ENCODE data around the gene MED23.

MED23 gene

GRCh38 chr6:131597446-131597845, 30.6 kb downstream of the MED23 start:
- H3K4me1 ChIP-seq (ENCODE audit: insufficient read depth, low read length) = no peaks in the 10 kb centered on the region
- H3K9ac ChIP-seq (ENCODE audit: low read length) = no peak overlapping the region
- peaks cover 72% of the 10 kb centered on the region for H3K36me3 ChIP-seq (ENCODE audit: insufficient read depth, low read length)
- H3K27me3 ChIP-seq (ENCODE audit: control insufficient read depth in 1 of 2, insufficient read depth in 2 of 2, low read length in 2 of 2) = no peaks in the 10 kb centered on the region
- no peaks in the 10 kb centered on the region for H3K9me3 ChIP-seq (ENCODE audit: low read length)
- H3K27ac ChIP-seq (ENCODE audit: low read depth, low read length) = no peak overlapping the region
- H3K4me3 ChIP-seq (ENCODE audit: low read depth in 1 of 2, low read length in 2 of 2) = no peak overlapping the region

GRCh38 chr6:131594074-131594473, 34.0 kb downstream of the MED23 start:
- no peaks in the 10 kb centered on the region for H3K9me3 ChIP-seq (ENCODE audit: low read length)
- H3K4me1 ChIP-seq (ENCODE audit: insufficient read depth, low read length) = no peaks in the 10 kb centered on the region
- H3K36me3 ChIP-seq (ENCODE audit: insufficient read depth, low read length) = peaks cover 64% of the 10 kb centered on the region
- no peak overlapping the region for H3K9ac ChIP-seq (ENCODE audit: low read length)
- H3K4me3 ChIP-seq (ENCODE audit: low read depth in 1 of 2, low read length in 2 of 2) = no peak overlapping the region
- H3K27me3 ChIP-seq (ENCODE audit: control insufficient read depth in 1 of 2, insufficient read depth in 2 of 2, low read length in 2 of 2) = no peaks in the 10 kb centered on the region
- H3K27ac ChIP-seq (ENCODE audit: low read depth, low read length) = no peak overlapping the region

- Histone ChIP-seq H3K27ac (ENCODE audit: low read depth, low read length) (no peak overlapping the region), H3K4me3 (ENCODE audit: low read depth in 1 of 2, low read length in 2 of 2) (no peak overlapping the region), H3K36me3 (ENCODE audit: insufficient read depth, low read length) (peaks cover 58% of the 10 kb centered on the region), H3K4me1 (ENCODE audit: insufficient read depth, low read length) (no peaks in the 10 kb centered on the region), H3K27me3 (ENCODE audit: control insufficient read depth in 1 of 2, insufficient read depth in 2 of 2, low read length in 2 of 2) (no peaks in the 10 kb centered on the region), H3K9ac (ENCODE audit: low read length) (no peak overlapping the region), H3K9me3 (ENCODE audit: low read length) (no peaks in the 10 kb centered on the region)
Measured at GRCh38 chr6:131592935-131593334, 35.1 kb downstream of the MED23 start.

- H3K4me1 ChIP-seq (ENCODE audit: insufficient read depth, low read length) = no peaks in the 10 kb centered on the region
- H3K9ac ChIP-seq (ENCODE audit: low read length) = no peak overlapping the region
- H3K36me3 ChIP-seq (ENCODE audit: insufficient read depth, low read length) = peaks cover 45% of the 10 kb centered on the region
- H3K27me3 ChIP-seq (ENCODE audit: control insufficient read depth in 1 of 2, insufficient read depth in 2 of 2, low read length in 2 of 2) = no peaks in the 10 kb centered on the region
- no peak overlapping the region for H3K27ac ChIP-seq (ENCODE audit: low read depth, low read length)
- H3K9me3 ChIP-seq (ENCODE audit: low read length) = no peaks in the 10 kb centered on the region
- H3K4me3 ChIP-seq (ENCODE audit: low read depth in 1 of 2, low read length in 2 of 2) = no peak overlapping the region
Measured at GRCh38 chr6:131588643-131589042, 39.4 kb downstream of the MED23 start.

GRCh38 chr6:131587909-131588308, 40.1 kb downstream of the MED23 start:
- peaks cover 42% of the 10 kb centered on the region for H3K36me3 ChIP-seq (ENCODE audit: insufficient read depth, low read length)
- no peaks in the 10 kb centered on the region for H3K27me3 ChIP-seq (ENCODE audit: control insufficient read depth in 1 of 2, insufficient read depth in 2 of 2, low read length in 2 of 2)
- H3K9ac ChIP-seq (ENCODE audit: low read length) = no peak overlapping the region
- no peaks in the 10 kb centered on the region for H3K4me1 ChIP-seq (ENCODE audit: insufficient read depth, low read length)
- H3K9me3 ChIP-seq (ENCODE audit: low read length) = no peaks in the 10 kb centered on the region
- no peak overlapping the region for H3K4me3 ChIP-seq (ENCODE audit: low read depth in 1 of 2, low read length in 2 of 2)
- H3K27ac ChIP-seq (ENCODE audit: low read depth, low read length) = no peak overlapping the region

GRCh38 chr6:131586543-131586942, 41.5 kb downstream of the MED23 start:
- H3K27ac ChIP-seq (ENCODE audit: low read depth, low read length) = no peak overlapping the region
- no peak overlapping the region for H3K4me3 ChIP-seq (ENCODE audit: low read depth in 1 of 2, low read length in 2 of 2)
- peaks cover 39% of the 10 kb centered on the region for H3K36me3 ChIP-seq (ENCODE audit: insufficient read depth, low read length)
- H3K27me3 ChIP-seq (ENCODE audit: control insufficient read depth in 1 of 2, insufficient read depth in 2 of 2, low read length in 2 of 2) = no peaks in the 10 kb centered on the region
- no peak overlapping the region for H3K9ac ChIP-seq (ENCODE audit: low read length)
- H3K9me3 ChIP-seq (ENCODE audit: low read length) = no peaks in the 10 kb centered on the region
- H3K4me1 ChIP-seq (ENCODE audit: insufficient read depth, low read length) = no peaks in the 10 kb centered on the region

- Histone ChIP-seq H3K36me3 (ENCODE audit: insufficient read depth, low read length) (peaks cover 42% of the 10 kb centered on the region), H3K27me3 (ENCODE audit: control insufficient read depth in 1 of 2, insufficient read depth in 2 of 2, low read length in 2 of 2) (no peaks in the 10 kb centered on the region), H3K27ac (ENCODE audit: low read depth, low read length) (no peak overlapping the region), H3K9me3 (ENCODE audit: low read length) (no peaks in the 10 kb centered on the region), H3K4me1 (ENCODE audit: insufficient read depth, low read length) (no peaks in the 10 kb centered on the region), H3K9ac (ENCODE audit: low read length) (no peak overlapping the region), H3K4me3 (ENCODE audit: low read depth in 1 of 2, low read length in 2 of 2) (no peak overlapping the region)
Measured at GRCh38 chr6:131581523-131581922, 46.5 kb downstream of the MED23 start.

GRCh38 chr6:131575834-131576478, 52.1 kb downstream of the MED23 start:
- H3K36me3 ChIP-seq (ENCODE audit: insufficient read depth, low read length) = peaks cover 18% of the 10 kb centered on the region
- no peaks in the 10 kb centered on the region for H3K27me3 ChIP-seq (ENCODE audit: control insufficient read depth in 1 of 2, insufficient read depth in 2 of 2, low read length in 2 of 2)
- H3K9ac ChIP-seq (ENCODE audit: low read length) = no peak overlapping the region
- no peaks in the 10 kb centered on the region for H3K9me3 ChIP-seq (ENCODE audit: low read length)
- no peak overlapping the region for H3K27ac ChIP-seq (ENCODE audit: low read depth, low read length)
- H3K4me1 ChIP-seq (ENCODE audit: insufficient read depth, low read length) = no peaks in the 10 kb centered on the region
- H3K4me3 ChIP-seq (ENCODE audit: low read depth in 1 of 2, low read length in 2 of 2) = no peak overlapping the region

GRCh38 chr6:131574686-131575085, 53.4 kb downstream of the MED23 start:
- no peak overlapping the region for H3K9ac ChIP-seq (ENCODE audit: low read length)
- peaks cover 8% of the 10 kb centered on the region for H3K36me3 ChIP-seq (ENCODE audit: insufficient read depth, low read length)
- no peaks in the 10 kb centered on the region for H3K27me3 ChIP-seq (ENCODE audit: control insufficient read depth in 1 of 2, insufficient read depth in 2 of 2, low read length in 2 of 2)
- no peaks in the 10 kb centered on the region for H3K9me3 ChIP-seq (ENCODE audit: low read length)
- H3K4me3 ChIP-seq (ENCODE audit: low read depth in 1 of 2, low read length in 2 of 2) = no peak overlapping the region
- H3K27ac ChIP-seq (ENCODE audit: low read depth, low read length) = no peak overlapping the region
- H3K4me1 ChIP-seq (ENCODE audit: insufficient read depth, low read length) = no peaks in the 10 kb centered on the region

- Histone ChIP-seq H3K4me3 (ENCODE audit: low read depth in 1 of 2, low read length in 2 of 2) (no peak overlapping the region), H3K4me1 (ENCODE audit: insufficient read depth, low read length) (no peaks in the 10 kb centered on the region), H3K9ac (ENCODE audit: low read length) (no peak overlapping the region), H3K36me3 (ENCODE audit: insufficient read depth, low read length) (peaks cover 7% of the 10 kb centered on the region), H3K9me3 (ENCODE audit: low read length) (no peaks in the 10 kb centered on the region), H3K27ac (ENCODE audit: low read depth, low read length) (no peak overlapping the region), H3K27me3 (ENCODE audit: control insufficient read depth in 1 of 2, insufficient read depth in 2 of 2, low read length in 2 of 2) (no peaks in the 10 kb centered on the region)
Measured at GRCh38 chr6:131574133-131574532, 53.9 kb downstream of the MED23 start.

GRCh38 chr6:131572686-131573415, 55.2 kb downstream of the MED23 start, which contains the start of gene ARG1:
TSS of gene ARG1 (plus strand) at chr6:131573226. CDS start at chr6:131573283, 57 bp downstream.
- Histone ChIP-seq H3K27ac (ENCODE audit: low read depth, low read length) (no peak within 1 kb of the TSS), H3K9me3 (ENCODE audit: low read length) (no peaks in the 10 kb centered on the region), H3K4me1 (ENCODE audit: insufficient read depth, low read length) (no peaks in the 10 kb centered on the region), H3K27me3 (ENCODE audit: control insufficient read depth in 1 of 2, insufficient read depth in 2 of 2, low read length in 2 of 2) (no peaks in the 10 kb centered on the region), H3K36me3 (ENCODE audit: insufficient read depth, low read length) (peaks cover 3% of the 10 kb centered on the region), H3K9ac (ENCODE audit: low read length) (no peak within 1 kb of the TSS), H3K4me3 (ENCODE audit: low read depth in 1 of 2, low read length in 2 of 2) (no peak within 1 kb of the TSS)

- no peaks in the 10 kb centered on the region for H3K4me1 ChIP-seq (ENCODE audit: insufficient read depth, low read length)
- H3K27ac ChIP-seq (ENCODE audit: low read depth, low read length) = no peak overlapping the region
- no peaks in the 10 kb centered on the region for H3K27me3 ChIP-seq (ENCODE audit: control insufficient read depth in 1 of 2, insufficient read depth in 2 of 2, low read length in 2 of 2)
- no peak overlapping the region for H3K9ac ChIP-seq (ENCODE audit: low read length)
- no peak overlapping the region for H3K4me3 ChIP-seq (ENCODE audit: low read depth in 1 of 2, low read length in 2 of 2)
- H3K9me3 ChIP-seq (ENCODE audit: low read length) = no peaks in the 10 kb centered on the region
- no peaks in the 10 kb centered on the region for H3K36me3 ChIP-seq (ENCODE audit: insufficient read depth, low read length)
Measured at GRCh38 chr6:131568726-131569125, 59.3 kb downstream of the MED23 start.
